Choroid plexus epithelial cell (primary cell): ENCODE measurements around the gene NSRP1.

Experiments
- DNase-seq: peaks from one replicate; pipeline ENCODE4 v3.0.0-alpha.2; 2010; ENCODE audit warnings: low read depth
- H3K4me3 ChIP-seq: 2 replicates; pipeline ENCODE4 v1.5.1; 2011; ENCODE audit warnings: low read depth, mild to moderate bottlenecking, control low read depth, low read length, moderate library complexity
- TF ChIP-seq, protein P1 (sequence below): conservative IDR thresholded peaks from 2 replicates; pipeline ENCODE4 v1.5.1; 2011; ENCODE audit warnings: low read depth, mild to moderate bottlenecking, control low read depth, inconsistent platforms, low read length, moderate library complexity

NSRP1 gene

DNA sequence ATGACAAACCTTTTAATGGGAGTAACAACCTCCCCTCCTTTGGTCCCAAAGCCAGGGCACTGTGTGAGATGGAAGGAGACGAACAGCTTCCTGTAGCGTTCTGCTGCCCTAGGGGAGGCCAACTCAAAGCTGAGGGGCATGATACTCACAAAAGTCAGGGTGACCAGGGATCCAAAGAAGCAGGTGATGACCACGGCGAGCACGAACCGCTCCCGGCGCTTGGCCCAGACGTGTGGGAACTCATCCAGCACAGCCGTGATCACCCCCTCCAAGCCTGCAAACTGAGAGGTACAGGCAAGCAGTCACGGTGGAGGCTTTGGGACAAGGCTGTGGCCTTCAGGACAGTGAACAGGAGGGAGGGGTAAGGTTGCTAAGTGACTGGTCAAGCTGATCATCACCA is 93.8 kb downstream of the NSRP1 start:
- H3K4me3 ChIP-seq, result no peak overlapping the region
- no peak for DNase-seq
- TF ChIP-seq, protein P1, sequence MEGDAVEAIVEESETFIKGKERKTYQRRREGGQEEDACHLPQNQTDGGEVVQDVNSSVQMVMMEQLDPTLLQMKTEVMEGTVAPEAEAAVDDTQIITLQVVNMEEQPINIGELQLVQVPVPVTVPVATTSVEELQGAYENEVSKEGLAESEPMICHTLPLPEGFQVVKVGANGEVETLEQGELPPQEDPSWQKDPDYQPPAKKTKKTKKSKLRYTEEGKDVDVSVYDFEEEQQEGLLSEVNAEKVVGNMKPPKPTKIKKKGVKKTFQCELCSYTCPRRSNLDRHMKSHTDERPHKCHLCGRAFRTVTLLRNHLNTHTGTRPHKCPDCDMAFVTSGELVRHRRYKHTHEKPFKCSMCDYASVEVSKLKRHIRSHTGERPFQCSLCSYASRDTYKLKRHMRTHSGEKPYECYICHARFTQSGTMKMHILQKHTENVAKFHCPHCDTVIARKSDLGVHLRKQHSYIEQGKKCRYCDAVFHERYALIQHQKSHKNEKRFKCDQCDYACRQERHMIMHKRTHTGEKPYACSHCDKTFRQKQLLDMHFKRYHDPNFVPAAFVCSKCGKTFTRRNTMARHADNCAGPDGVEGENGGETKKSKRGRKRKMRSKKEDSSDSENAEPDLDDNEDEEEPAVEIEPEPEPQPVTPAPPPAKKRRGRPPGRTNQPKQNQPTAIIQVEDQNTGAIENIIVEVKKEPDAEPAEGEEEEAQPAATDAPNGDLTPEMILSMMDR, result no peak

DNA sequence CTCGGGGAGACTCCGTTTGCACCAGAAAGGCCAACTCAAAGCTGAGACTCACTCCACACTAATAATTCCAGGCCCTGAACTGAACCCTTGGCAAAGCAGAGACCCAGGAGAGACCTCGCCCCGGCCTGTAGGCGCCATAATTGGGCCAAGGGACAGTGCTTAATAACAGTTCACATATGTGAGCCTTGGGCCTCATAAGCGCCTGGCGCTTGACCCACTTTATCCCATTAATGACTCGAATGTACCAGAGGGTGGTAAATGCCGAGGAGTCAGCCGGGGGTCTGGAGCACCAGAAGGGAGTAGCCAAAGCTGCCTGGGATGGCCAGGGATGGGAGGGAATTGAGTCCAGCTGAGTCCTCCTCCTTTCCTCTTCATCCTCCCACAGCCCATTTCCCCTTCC is 94.3 kb downstream of the NSRP1 start:
- no peak for DNase-seq
- TF ChIP-seq, protein P1, result no peak
- no peak overlapping the region for H3K4me3 ChIP-seq

DNA sequence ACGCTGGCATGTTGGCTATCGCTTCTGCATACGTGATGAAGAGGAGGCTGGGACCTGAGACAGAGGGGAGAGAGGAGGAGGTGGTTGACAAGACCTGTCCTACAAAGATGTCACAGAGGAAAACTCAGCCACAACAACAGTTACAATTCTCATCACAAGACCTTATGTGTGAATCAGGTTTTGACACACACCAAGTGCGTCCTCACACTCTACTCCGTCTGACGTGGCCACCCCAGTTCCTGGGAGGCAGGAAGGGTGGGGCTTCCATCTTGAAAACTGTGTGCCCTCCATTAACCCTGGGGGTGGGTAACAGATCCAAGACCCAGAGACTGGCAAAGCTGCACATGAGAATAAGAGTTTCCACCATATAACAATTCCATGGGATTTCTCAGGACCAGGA is 94.8 kb downstream of the NSRP1 start:
- TF ChIP-seq, protein P1, result no peak
- no peak overlapping the region for H3K4me3 ChIP-seq
- no peak for DNase-seq

DNA sequence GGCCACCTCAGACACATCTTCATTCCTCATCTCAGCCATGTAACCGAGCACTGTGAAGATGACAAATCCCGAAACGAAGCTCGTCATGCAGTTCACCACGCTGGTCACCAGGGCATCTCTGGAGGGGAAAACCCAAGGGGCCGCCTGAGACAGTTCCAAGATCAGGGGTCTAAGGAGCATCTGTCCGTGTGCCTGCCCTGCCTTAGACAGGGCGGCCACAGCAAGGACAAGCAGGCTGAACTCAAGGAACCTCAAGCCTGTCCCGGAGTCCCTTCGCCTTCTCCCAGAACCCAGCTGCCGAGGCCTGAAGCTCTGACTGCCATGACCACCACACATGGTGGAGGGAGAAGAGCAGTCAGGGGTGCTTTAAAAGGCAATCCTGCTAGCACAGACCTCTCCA is 96.1 kb downstream of the NSRP1 start:
- H3K4me3 ChIP-seq, result no peak overlapping the region
- TF ChIP-seq, protein P1, result no peak
- DNase-seq, result no peak

- TF ChIP-seq, protein P1, result no peak
- no peak for DNase-seq
- H3K4me3 ChIP-seq, result no peak overlapping the region
These were observed 100.4 kb downstream of the NSRP1 start for GRCh38 chr17:30217054-30217453.

GRCh38 chr17:30217746-30218245 is 101.2 kb downstream of the NSRP1 start:
- no peak for DNase-seq
- H3K4me3 ChIP-seq, result no peak overlapping the region
- TF ChIP-seq, protein P1, result no peak

DNA sequence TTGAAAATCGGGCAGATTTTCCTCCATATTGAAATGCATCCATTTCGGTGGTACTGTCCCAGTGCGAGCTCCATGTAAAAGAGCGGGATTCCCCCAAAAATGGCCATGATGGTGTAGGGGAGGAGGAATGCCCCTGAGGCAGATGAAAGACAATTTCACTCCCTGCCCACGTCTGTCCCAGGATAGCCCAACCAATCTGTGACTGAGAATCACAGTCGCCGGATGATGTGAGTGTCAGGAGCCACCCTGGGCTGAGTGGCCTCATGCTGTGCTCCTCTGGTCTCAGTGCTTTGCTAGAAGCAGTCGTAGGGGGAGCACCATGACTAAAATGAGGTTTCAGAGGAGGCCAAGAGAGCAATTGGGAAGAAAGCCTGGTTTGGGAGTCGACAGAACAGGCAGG is 102.2 kb downstream of the NSRP1 start:
- H3K4me3 ChIP-seq, result no peak overlapping the region
- no peak for DNase-seq
- TF ChIP-seq, protein P1, result no peak
